Posterior cingulate gyrus (tissue), 11 donors: ENCODE data around the gene SP100.
A peak's percentile ranks its signal among the peaks of the same experiment; 100 is the strongest.
"Not testable (repeated sequence)": the region's sequence is repeated elsewhere in the genome, so short reads cannot be mapped to it uniquely, and the experiment has no call there.

Experiments used
- DNase-seq, 10 donors: peaks; one replicate each; pipeline versions ENCODE4 v3.0.0 to v3.0.0-alpha.2; 2020 to 2021; ENCODE audit warnings: mixed read lengths in 3 of 10
- intact Hi-C: fragments of 100-400 bp; cut with DNase I; formaldehyde crosslinking; loops from one replicate; pipeline ENCODE4 v1.15.1; 2023

SP100 gene

DNA sequence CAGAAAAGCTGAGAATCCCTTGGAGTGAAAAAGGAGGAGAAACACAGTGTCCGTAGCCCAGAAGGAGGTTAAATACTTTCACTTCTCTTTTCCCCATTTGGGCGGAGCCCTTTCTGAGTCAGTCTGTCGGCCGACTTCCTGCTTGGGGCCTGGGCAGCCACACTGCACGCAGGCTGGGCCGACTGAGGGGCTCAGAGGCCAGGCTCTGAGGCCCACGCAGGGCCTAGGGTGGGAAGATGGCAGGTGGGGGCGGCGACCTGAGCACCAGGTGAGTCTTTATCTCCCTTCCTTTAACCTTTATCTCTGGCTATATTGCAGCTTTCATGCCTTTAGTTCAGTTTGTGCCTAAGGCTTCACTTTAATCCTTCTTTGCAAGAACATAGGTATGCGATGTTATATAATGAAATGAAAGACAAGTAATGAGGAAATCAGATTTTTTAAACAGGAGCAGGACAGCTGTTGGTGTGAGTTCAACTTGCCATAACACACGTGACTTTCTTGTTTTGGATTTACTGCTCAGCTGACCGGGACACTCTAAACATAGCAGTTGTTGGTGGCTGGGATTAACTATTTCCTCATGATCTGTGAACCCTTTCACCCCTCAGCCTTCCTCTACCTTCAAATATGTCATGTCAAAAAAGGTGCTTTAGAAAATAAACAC is at the start of gene SP100:
Gene SP100, plus strand, starts transcription at position 141 of the 661 bp plus-strand sequence. Its CDS starts 96 bp downstream, at position 237.
- peak in 3 of 10 donors; percentile 16 to 67 (median 19) for DNase-seq
- intact Hi-C loops: no loop called here

DNA sequence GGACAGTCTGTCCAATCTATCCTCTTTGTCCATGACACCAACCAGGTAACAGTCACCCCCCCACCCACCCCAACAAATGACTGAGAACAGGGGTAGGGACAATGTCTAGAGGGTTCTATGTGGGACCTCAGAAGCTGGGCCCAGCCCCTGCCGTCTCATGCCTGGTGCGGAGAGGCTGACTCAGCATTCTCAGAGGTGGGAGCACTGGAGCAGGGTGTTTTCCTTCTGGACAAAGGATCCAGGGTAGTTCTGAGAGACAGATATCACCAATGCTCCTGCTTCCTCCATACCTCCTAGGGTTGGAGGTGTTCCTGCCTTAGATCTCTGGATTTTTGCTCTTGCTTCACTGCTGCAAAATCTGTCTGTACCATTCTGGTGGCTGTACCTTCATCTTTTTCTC is 33.9 kb upstream of the SP100 start:
- DNase-seq: no peak
- intact Hi-C loops: no loop called here

DNA sequence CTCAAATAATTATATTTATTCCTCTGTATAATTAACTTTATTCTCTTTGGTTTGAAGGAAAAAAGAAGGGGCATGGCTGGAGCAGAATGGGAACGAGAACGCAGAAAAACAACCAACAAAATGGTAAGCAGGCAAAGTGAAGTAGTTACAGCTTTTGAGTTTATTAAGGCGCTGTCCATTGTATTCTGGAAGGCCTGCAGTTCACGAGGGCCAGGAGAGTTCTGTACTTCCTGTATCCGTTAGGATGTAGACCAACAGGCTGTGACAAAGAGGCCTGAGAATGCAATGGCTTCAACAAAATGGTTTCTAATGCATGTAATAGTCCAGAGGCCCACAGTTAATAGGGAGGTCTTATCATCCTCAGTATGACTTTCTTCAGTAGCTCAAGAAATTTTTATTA is 32.5 kb upstream of the SP100 start:
- DNase-seq: no peak
- intact Hi-C loops: no loop called here

DNA sequence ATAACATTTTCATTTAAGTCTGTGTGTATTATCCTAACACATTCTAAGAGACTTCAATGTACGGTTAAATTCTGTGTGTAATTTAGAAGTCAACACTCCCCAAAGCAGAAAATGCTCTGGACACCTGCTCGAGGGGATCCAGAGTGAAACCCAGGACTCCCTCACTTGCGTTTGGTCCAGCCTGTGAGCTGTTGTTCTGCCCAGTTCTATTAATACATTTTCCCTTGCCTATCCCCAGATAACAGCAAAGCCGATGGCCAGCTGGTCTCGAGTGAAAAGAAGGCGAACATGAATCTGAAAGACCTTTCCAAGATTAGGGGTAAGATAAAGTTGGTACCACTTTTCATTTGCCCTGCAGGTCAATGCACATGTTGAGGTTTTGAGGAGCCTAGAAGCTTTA is 31.0 kb upstream of the SP100 start:
- intact Hi-C loops: no loop called here
- no peak for DNase-seq

DNA sequence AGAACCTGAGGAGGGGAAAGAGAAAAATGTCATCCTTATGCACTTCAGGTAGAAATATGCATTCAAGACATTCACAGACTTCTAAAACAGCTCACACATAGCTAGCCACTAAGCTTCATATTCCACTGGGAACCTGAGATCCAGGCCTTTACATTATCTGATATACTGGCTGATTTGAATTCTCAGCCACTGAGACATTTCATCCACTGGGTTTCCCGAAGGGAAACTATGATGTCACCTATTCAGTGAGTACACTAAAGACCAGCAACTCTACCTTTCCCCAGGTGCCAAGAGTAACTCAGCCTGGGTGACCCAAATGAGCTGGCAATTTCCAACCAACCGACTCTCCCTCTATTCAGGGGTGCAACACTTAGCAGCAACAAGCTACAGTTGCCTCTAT is 21.7 kb upstream of the SP100 start:
- no peak for DNase-seq
- intact Hi-C loops: no loop called here

DNA sequence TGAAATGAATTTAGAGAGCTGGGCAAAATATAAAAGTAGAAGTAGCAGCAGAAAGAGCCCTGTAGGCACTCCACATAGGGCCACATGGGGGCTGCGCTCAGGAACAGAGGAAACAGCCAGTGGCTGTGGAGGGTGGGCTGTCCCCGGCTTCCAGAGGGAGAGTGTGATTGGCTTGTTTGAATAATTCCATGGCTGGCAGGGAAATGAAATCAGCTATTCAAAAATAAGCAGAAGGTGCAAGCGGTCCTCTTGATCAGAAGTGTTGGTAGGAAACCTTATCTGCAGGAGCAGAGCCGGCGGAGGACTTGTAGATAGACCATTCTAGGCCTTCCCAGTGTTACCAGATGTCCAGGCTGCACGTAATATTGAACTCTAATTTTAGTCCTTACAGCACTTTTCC is 17.3 kb upstream of the SP100 start:
- intact Hi-C loops, DNase-seq: not testable (repeated sequence)

DNA sequence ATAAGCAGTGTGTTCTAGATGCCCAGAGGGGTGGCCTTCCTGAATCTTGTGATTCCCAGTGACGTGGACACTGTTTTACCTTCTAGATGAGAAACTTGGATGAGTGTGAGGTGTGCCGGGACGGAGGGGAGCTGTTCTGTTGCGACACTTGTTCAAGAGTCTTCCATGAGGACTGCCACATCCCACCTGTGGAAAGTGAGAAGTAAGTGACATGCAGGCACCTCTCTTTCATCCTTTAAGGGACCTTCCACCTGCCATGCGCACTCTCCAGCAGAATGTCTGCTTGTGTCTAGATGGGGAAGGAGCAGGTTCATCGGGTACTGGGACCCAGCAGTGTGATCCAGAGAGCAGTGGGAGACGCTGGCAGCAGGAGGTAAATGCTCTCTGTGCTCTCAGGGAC is 16.0 kb upstream of the SP100 start:
- intact Hi-C loops: no loop called here
- no peak for DNase-seq

DNA sequence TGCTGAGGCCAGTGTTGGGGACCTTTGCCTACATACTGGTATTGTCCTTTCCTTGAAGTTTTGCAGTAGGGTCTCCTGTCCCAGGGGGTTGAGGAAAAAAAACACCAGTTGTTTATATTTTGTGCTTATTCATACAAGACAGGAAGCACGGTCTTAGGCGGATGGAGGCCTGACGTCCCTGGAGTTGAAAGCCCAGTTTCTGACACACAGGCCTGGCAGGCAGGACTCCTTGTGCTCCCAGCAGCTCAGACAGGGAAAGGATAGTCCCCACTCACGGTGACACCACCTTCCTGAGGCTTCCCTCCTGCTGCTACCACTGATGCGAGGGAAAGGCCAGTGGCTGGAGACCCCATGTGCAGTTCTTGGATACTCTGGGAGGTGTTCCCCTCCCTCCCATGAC is 15.5 kb upstream of the SP100 start:
- DNase-seq: no peak
- intact Hi-C loops: no loop called here

DNA sequence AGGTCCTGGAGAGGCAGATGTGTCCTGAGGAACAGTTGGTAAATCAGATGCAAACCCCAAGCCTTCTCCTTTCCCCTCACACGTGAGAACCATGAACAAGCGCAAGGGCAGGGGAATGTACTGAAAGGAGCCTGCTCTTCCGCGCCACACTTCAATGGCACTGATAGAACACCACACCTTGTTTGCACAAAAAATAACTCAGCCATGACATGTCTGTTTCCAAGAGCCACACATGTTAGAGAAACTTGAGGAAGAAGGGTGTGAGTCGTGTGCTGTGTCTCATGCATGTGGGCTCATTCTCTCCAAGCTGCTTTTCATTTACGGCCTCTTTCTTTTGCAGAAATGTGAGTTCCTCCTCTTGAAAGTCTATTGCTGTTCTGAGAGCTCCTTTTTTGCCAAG is 15.0 kb upstream of the SP100 start:
- intact Hi-C loops, DNase-seq: not testable (repeated sequence)

DNA sequence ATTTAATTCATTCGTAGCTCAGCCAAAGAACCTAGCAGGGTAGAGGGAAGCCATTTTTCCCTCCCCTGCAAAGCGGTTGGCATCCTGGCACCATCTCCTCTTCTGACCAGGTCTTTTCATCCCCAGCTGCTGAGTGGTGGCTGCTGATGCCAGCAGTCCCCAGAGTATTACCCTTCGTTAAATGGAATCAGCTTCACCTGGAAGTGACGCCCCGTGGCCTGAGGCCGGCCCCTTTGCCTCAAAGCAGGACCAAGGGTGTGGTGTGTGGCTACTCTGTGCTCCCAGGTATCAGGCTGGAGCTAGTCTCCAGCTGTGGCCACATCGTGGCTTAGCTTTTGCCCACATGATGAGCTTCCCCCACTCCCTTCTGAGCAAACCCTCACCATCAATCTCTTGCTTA is 12.3 kb upstream of the SP100 start:
- intact Hi-C loops: no loop called here
- DNase-seq: no peak

DNA sequence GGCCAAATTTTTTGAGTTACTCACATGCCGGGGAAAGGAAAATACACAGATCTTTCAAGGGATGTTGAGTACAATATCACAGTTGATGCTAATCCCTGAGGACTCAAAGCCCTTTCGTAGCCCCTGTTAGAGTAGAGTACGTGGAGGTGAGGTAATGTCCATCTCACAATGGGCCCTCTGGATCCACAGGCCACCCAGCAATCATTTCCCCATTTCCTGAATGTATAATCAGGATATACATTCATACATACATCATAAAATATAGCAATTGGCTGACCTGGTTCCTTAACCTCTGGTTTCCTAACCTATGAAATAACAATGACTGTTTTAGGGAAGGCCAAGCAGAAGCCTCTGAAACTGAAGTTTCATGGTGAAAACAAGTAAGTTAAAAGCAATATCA is 10.2 kb upstream of the SP100 start:
- intact Hi-C loops: no loop called here
- DNase-seq: no peak

DNA sequence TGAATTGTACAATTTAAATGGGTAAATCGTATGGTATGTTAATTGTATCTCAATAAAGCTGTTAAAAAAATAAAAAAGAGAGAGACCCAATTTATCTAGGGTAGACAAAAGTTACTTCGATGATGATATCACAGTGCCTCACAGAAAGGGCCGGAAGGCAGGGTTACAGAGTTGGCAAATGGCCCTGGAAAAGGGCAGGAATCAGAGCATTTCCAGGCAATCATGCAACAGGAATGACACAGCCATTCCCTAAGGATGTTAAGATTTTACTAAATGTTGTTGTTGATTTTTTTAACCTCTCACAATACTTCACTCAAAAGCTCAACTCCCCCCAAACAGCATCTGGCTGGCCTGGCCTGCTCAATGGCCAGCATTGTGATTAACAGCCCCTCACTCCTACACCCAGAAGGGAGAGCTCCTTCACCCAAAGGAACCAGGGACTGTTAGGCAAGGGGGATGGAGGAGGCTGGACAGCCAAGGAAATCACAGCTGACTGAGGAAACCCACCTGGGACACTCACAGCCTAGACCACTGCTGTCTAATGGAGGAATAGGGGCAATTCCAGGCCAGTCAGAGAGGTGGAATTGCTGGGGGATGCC is 7.7 kb upstream of the SP100 start:
- intact Hi-C loops: no loop called here
- peak in 1 of 10 donors; percentile 55 for DNase-seq

DNA sequence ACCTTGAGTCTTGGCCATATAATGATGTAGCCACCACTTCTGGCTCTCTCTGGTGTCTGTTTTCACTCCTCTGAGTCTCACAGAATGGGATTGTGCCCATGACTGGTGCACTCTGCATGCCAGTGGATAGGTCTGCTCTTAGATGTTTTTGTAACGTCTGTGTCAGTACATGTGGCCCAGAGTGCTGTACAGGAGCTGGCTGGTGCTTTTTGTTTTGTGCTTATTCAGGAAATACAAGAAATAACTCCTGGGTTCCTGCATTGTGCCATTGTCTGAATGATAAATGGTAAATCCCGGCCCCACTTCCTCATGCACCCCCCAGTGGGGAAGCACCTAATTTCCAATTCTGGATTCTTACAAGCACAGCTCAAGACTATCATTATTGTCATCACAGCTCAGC is 6.7 kb upstream of the SP100 start:
- intact Hi-C loops, DNase-seq: not testable (repeated sequence)

DNA sequence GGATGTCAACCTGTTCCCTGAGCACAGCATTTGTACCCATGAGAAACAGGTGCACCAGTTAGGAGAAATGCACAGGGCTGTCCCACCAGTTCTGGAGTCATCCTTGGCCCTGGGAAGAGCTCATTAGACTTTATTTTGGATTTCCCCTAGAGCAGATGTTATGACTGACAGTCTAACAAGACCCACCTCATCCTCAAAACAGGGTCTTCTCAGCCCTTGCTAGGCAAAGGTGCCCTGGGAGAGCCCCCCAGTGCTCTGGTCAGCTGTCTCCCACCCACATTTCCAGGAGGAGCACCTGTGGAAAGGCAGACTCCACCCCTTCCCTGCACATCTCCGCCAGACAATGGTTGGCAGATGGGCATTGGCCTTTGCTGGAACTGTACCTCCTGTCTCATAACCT is 5.7 kb upstream of the SP100 start:
- no peak for DNase-seq
- intact Hi-C loops: no loop called here

DNA sequence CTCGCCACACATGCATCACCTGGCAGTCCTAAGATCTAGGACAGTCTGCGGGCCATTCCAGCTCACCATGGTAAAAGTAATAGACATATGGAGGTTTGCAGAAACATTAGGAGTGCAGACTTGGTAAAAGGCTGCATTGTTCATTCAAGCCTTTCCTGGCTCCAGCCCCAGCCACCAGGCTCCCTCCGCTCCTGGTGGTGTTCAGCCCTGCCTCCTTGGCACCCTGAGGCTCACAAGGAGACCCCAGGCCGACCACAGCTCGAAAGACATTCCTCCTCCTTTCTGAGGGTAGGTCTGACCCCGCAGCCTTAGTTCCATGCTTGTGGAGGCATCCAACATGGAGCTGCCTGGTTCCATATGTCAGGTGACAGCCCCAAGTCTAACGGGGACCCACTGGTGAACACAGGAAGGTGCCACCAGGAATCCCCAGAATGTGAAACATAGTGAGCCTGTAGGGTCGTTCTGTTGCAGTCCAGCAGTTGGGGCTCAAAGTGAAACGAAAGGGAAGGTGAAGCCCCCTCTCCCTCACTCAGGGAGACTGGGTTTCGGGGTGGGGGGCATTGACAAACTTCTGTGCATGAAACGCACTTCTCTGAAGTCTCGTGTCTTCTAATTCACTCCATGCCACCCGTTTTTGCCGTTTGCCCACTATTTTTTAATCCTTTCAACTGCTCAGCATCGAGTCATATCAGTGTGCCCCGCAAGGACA is 5.0 kb upstream of the SP100 start:
- intact Hi-C loops: no loop called here
- peak in 2 of 10 donors; percentile 43 to 59 for DNase-seq

DNA sequence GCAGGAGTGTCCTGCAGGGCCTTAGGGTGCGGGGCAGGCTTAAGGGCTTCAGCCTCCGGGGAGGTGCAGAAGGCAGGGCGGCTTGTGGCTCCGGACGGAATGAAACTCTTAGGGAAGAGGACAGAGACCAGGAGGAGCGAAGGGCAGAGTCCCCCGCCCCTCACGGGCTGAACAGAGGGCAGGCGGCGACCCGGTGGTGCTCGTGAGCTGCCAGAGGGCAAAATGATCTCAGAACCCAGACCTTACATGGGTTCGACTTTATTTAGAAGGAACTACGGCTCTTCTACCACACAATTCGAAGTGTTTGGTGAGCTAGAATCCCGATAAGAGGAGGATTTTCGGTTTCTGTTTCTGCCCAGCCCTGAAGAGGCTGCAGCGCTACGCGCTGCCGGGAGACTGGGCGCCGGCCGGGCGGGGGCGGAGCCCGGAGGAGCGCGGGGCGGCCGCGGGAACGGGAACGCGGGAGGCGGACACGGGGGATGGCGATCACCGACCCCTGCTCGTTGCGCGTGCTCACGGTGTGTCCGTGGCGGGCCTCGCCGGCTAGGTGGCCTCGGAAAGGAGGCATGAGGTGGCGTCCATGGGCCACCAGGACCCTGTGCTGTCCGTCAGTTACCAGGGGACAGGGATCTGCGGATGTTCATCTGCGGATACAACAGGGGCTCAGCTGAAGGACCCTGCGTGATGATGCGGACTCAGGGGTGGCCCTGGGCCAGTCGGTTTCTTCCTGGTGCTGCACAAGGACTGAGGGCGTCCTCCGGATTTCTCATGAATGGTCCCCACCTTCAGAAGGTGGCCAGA is 4.2 kb upstream of the SP100 start:
- intact Hi-C loops: no loop called here
- peak in 8 of 10 donors; percentile 30 to 93 (median 60) for DNase-seq

DNA sequence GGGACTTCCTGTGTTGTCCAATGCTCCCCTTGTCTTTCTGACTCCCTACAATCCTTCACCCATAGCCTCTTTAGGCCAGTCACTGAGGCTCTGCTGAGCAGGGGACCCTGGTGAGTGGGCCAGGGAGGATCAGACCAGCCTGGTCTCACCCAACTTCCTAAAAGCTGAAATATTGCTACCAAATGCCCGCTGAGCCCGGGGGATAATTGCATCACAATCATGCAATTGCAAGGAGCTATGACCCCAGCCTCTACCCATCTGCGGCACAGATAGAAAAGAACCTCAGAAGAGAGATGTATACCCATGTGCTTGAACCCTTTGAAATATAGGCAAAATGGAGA is 3.7 kb upstream of the SP100 start:
- DNase-seq: peak in 1 of 10 donors; percentile 62
- intact Hi-C loops: no loop called here

DNA sequence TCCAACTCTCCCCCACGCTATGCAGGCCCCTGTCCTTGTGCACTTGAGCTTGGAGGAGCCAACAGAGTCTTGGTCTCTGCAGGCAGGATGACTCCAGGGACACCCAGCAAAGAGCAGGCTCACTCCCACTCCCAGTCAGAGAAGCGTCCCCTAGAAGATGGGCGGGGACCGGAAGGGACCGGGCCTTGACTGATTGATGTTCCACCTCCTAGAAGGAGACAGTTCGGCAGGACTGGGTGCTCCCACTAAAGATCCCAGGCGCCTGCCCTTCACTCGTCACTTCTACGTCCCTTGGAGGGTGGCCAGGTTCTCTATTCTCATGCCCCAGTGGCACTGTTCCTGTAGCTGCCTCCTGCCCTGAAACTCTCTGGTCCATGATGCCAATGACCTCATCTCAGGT is 3.2 kb upstream of the SP100 start:
- intact Hi-C loops: no loop called here
- DNase-seq: peak in 2 of 10 donors; percentile 49 to 60

DNA sequence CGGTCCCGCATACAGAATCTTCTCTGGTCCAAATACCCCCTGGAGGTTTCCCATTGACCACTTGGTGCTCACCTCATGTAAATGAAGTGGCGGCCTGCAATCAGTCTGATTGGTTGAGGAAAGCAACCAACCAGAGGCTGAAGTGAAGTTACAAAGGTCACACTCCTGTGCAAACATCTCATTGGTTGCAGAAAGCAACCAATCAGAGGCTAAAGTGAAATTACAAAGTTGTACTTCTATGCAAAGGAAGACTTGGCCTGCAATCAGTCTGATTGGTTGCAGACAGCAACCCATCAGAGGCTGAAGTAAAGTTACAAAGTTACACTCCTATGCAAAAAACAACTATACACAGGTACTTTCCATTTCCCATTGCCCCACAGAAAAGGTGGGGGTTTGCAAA is 2.5 kb upstream of the SP100 start:
- intact Hi-C loops: no loop called here
- DNase-seq: peak in 1 of 10 donors; percentile 14

DNA sequence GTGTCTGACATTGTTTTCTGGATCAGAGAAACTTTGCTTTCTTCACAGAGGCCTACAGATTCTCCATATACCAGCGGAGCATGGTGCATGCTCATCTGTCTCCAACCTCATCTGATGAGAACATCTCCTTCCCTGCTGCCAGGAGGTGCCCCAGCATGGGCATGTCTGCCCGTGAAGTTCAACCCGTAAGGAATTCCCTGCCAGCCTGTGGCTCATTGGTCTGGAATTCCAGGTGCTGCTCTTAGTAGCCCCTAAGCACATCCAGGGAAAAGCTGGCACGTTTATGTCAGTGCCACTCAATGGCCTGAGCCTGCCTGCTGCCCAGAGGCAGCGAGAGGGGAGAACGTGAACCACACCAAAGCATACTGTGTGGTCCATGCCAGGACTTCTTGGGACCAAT is 1.7 kb upstream of the SP100 start:
- peak in 1 of 10 donors; percentile 44 for DNase-seq
- intact Hi-C loops: no loop called here

DNA sequence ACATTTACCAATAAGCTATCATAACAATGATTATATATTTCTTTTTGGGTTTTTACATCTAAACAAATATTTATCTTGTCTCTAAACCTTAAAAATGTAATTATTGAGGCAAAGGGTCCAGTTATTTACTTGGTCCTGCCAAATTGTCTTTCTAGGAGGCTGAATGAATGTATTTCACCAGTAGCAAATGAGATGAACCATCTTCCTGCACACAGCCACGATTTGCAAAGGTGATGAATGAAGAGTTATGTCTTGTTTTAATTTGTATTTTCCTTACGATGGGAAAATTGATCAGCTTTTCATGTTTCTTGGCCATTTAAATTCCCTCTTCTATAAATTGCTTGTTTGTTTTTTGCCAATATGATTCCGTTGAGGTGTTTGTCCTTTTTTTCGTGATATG is 1.4 kb downstream of the SP100 start:
- no peak for DNase-seq
- intact Hi-C loops: no loop called here
